GM21529 (cell line): ENCODE measurements around the gene HOXB2.

Experiments
- ATAC-seq: cut with Tn5 transposase; IDR thresholded peaks from one replicate; pipeline ENCODE4 v1.9.1; 2021; ENCODE audit not compliant: unreplicated experiment

Gene HOXB2

DNA sequence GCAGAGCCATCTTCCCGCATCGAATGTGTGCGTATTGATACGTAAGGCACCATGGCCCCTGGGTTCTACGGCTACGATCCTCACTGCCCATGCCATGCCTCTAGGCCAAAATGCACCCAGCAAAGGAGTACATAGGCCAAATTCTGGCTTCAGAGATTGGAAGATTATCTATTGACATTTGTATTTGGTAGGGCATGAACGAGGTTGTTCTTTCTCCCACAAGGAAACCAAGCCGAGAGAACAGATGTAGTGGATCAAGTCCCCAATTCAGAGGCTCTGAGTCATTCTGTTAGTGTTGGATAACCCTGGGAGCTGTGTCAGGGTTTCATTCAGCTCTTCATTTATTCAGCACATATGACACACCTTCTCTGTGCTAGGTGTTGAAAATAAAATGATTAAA lies 50.6 kb downstream of the HOXB2 start:
- no peak for ATAC-seq
